Heart left ventricle (tissue), 16 donors: Measurements from ENCODE around the gene HNRNPA3. TPM values are rescaled to one million over a fixed set of nuclear protein-coding genes. Genes with fewer than 3 reads are reported as not detected.

ENCODE experiments used
- ATAC-seq, 4 donors: fragments of 200-7000 bp; cut with Tn5 transposase; one replicate each; pipeline ENCODE4 v1.9.1; 2020 to 2022; ENCODE audit warnings: moderate library complexity in 4 of 4, mild to moderate bottlenecking in 3 of 4, moderate number of reproducible peaks in 1 of 4
- DNase-seq, 5 donors: peaks; one replicate each; pipeline ENCODE4 v3.0.0-alpha.2; 2020
- H3K27ac ChIP-seq, 12 donors: fragments of 200-600 bp; sonication (generic) in 4 of 12; one replicate each; pipeline versions ENCODE4 v1.5.0 to v1.8.0; 2016 to 2022; ENCODE audit warnings: mild to moderate bottlenecking in 2 of 12
- H3K27me3 ChIP-seq, 9 donors: fragments of 200-600 bp; sonication (generic) in 2 of 9; one replicate each; pipeline versions ENCODE4 v1.5.1 to v1.8.0; 2016 to 2022; ENCODE audit warnings: mild to moderate bottlenecking in 3 of 9
- H3K36me3 ChIP-seq, 9 donors: fragments of 200-600 bp; sonication (generic) in 2 of 9; one replicate each; pipeline versions ENCODE4 v1.5.0 to v1.8.0; 2018 to 2022; ENCODE audit warnings: mild to moderate bottlenecking in 2 of 9
- H3K4me1 ChIP-seq, 12 donors: fragments of 200-600 bp; sonication (generic) in 4 of 12; one replicate each; pipeline versions ENCODE4 v1.5.0 to v1.8.0; 2016 to 2022; ENCODE audit warnings: mild to moderate bottlenecking in 3 of 12
- H3K4me3 ChIP-seq, 12 donors: fragments of 200-600 bp; sonication (generic) in 4 of 12; one replicate each; pipeline versions ENCODE4 v1.5.0 to v1.8.0; 2017 to 2022; ENCODE audit warnings: mild to moderate bottlenecking in 9 of 12, moderate library complexity in 4 of 12
- H3K9me3 ChIP-seq, 12 donors: fragments of 200-600 bp; sonication (generic) in 4 of 12; one replicate each; pipeline versions ENCODE4 v1.5.0 to v1.8.0; 2016 to 2022; ENCODE audit warnings: mild to moderate bottlenecking in 1 of 12
- POLR2A ChIP-seq, 2 donors: fragments of 450-650 bp; IDR thresholded peaks; one replicate each; pipeline ENCODE4 v1.6.1; 2017; ENCODE audit warnings: antibody characterized with exemption in 2 of 2, mild to moderate bottlenecking in 2 of 2, moderate library complexity in 2 of 2
- WGBS, 4 donors: extraction: QIAGEN DNeasy Blood & Tissue Kit in 2 of 4; methylation state at CpG; one replicate each; pipeline versions ENCODE4 v1.1.5 to v1.1.7; 2013 to 2018; 5-methylcytosine and 5-hydroxymethylcytosine counted together
- intact Hi-C, 10 donors: fragments of 100-400 bp; cut with DNase I; formaldehyde crosslinking; loops; one replicate each; pipeline versions ENCODE4 v1.11.1 to v1.14.2; 2022
- polyA plus RNA-seq, 2 donors: library from polyadenylated mRNA; stranded (reverse); fragments of 200-250 nt; gene quantifications; one replicate each; pipeline ENCODE4 v1.2.3, GENCODE V29; 2013
- total RNA-seq, 9 donors: library from RNA; depleted of rRNA in 2 of 9; stranded (reverse); fragments of >200 nt in 2 of 9; fragmentation: NEBNext Ultra II Directional in 3 of 9; extraction: Animal tissue kit (Norgen Biotek cat#: 25700) in 3 of 9; gene quantifications; one replicate each; pipeline versions ENCODE4 v1.1.0 to v1.2.4, GENCODE V29; 2016 to 2023
- TF ChIP-seq, protein P1 (sequence below), 12 donors: fragments of 200-600 bp; sonication (generic) in 4 of 12; IDR thresholded peaks; one replicate each; pipeline versions ENCODE4 v1.5.0 to v1.8.0; 2018 to 2022; ENCODE audit warnings: antibody characterized with exemption in 12 of 12, mild to moderate bottlenecking in 5 of 12
- donor health status: ischemic (EF 13 %, LVEDD 7.1; RV severe dilation, severe dysfunction).
- donor health status: healthy with polysubstance abuse.
- donor health status: DM: no; HTN: yes; CAD: no.
- donor health status: DM: no; HTN: no; CAD: no.
- donor health status: ischemic (EF 25% LVEDD 6.9; RV normal size, moderate dysfunction).
- donor health status: ischemic (EF 25% LVEDD 5.7; RV mildly dilated, moderate dysfunction).
- donor health status: healthy.
- donor health status: DM: yes; HTN: yes; CAD: no.
- donor health status: ischemic (EF 35%, LVEDD 5.7; RV mildly dilated, moderate dysfunction).
- donor health status: nonischemic (EF 11% LVEDD 7.7; RV severe dilation, severe dysfunction).
- donor health status: DM: yes; HTN: yes; CAD: no.
- donor health status: PGD.
- donor health status: ischemic (EF 29% LVEDD 5.4; RV normal size, mild dysfunction).
- donor health status: nonischemic (EF 23%, LVEDD 6.1; RV moderate dilation, normal function).

The HNRNPA3 gene
- total and polyA plus RNA-seq, 11 donors, result 12.7 to 134 (median 73.3) TPM

DNA sequence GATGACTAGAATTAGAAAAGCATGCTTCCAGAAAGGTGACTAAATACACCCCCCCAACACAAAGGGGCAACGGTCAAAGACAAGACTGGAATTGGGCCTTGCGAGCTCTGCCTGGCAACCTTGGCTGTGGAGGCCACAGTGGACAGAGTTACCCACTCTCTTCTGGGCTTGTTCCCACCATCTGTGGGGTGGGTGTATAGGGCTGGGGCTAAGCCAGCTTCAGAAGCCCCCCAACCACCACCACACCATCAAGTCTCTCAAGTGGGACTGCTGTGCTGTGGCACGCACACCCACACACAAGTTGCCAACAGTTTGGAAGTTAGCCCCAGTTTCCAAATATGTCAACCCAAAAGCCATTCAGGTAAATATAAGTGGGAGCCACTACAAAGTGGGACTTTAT lies 44.1 kb downstream of the HNRNPA3 start:
- H3K27me3 ChIP-seq, result no peaks in the 10 kb centered on the region
- peaks cover 0 to 6% (median 0%) of the 10 kb centered on the region in 12 donors for H3K9me3 ChIP-seq
- peak overlapping the region in 4 of 12 donors; percentile 5 to 26 (median 20) for H3K27ac ChIP-seq
- no peak for TF ChIP-seq POLR2A (IDR thresholded peaks at IDR 0.05)
- TF ChIP-seq, protein P1, sequence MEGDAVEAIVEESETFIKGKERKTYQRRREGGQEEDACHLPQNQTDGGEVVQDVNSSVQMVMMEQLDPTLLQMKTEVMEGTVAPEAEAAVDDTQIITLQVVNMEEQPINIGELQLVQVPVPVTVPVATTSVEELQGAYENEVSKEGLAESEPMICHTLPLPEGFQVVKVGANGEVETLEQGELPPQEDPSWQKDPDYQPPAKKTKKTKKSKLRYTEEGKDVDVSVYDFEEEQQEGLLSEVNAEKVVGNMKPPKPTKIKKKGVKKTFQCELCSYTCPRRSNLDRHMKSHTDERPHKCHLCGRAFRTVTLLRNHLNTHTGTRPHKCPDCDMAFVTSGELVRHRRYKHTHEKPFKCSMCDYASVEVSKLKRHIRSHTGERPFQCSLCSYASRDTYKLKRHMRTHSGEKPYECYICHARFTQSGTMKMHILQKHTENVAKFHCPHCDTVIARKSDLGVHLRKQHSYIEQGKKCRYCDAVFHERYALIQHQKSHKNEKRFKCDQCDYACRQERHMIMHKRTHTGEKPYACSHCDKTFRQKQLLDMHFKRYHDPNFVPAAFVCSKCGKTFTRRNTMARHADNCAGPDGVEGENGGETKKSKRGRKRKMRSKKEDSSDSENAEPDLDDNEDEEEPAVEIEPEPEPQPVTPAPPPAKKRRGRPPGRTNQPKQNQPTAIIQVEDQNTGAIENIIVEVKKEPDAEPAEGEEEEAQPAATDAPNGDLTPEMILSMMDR (IDR thresholded peaks at IDR 0.05), result no peak
- peaks cover 30 to 100% (median 91%) of the 10 kb centered on the region in 12 donors for H3K4me1 ChIP-seq
- intact Hi-C loops, result no loop called here
- ATAC-seq (no peak), DNase-seq (no peak)
- 36 to 64% (median 51%) methylated on average over 3 of the region's 3 CpGs for WGBS, 4 donors
- H3K36me3 ChIP-seq, result peaks cover 0 to 26% (median 0%) of the 10 kb centered on the region in 9 donors
- peak overlapping the region in 3 of 12 donors; percentile 2 to 6 (median 5) for H3K4me3 ChIP-seq

DNA sequence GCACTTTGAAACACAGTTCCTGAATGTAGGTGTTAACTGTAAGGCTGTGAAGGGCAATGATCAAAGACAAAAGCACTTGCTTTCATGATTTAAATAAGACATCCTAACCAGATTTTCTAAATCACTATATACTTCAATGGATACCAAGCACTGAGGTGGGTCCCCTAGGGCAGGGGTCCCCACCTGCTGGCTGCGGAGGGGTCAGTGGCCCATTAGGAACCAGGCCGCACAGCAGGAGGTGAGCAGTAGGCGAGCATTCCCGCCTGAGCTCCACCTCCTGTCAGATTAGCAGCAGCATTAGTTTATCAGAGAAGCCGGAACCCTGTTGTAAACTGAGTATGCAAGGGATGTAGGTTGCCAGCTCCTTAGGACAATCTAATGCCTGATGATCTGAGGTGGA lies 44.9 kb downstream of the HNRNPA3 start:
- whole genome bisulfite sequencing, 4 donors, result 72 to 82% (median 81%) methylated on average over 5 of the region's 5 CpGs
- peaks cover 0 to 6% (median 0%) of the 10 kb centered on the region in 12 donors for H3K9me3 ChIP-seq
- H3K4me3 ChIP-seq, result peak overlapping the region in 1 of 12 donors; percentile 6
- intact Hi-C loops, result no loop called here
- TF ChIP-seq, protein P1 (IDR thresholded peaks at IDR 0.05), result no peak
- no peak for TF ChIP-seq POLR2A (IDR thresholded peaks at IDR 0.05)
- ATAC-seq, result no peak
- peaks cover 0 to 26% (median 0%) of the 10 kb centered on the region in 9 donors for H3K36me3 ChIP-seq
- H3K4me1 ChIP-seq, result peaks cover 27 to 100% (median 86%) of the 10 kb centered on the region in 12 donors
- peak overlapping the region in 4 of 12 donors; percentile 11 to 33 (median 15) for H3K27ac ChIP-seq
- H3K27me3 ChIP-seq, result no peaks in the 10 kb centered on the region
- no peak for DNase-seq

DNA sequence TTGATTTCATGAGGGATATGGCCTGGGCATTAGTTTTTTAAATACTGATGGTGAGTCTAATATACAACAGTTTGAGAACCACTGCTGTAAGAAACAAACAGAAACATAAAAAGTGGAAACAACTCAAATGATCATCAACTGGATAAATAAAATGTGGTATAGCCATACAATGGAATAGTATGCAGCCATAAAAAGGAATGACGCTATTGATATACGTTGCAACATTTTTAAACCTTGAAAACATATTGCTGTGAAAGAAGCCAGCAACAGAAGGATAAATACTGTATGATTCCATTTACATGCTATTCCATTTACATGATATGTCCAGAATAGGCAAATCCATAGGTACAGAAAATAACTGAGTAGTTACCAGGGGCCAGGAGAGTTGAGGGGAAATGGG lies 45.5 kb downstream of the HNRNPA3 start:
- H3K27ac ChIP-seq, result peak overlapping the region in 1 of 12 donors; percentile 33
- no peaks in the 10 kb centered on the region for H3K27me3 ChIP-seq
- no peak for DNase-seq
- peaks cover 0 to 6% (median 0%) of the 10 kb centered on the region in 12 donors for H3K9me3 ChIP-seq
- intact Hi-C loops, result no loop called here
- H3K36me3 ChIP-seq, result peaks cover 0 to 26% (median 0%) of the 10 kb centered on the region in 9 donors
- whole genome bisulfite sequencing, 4 donors, result 95 to 99% (median 97%) methylated on average over 2 of the region's 2 CpGs
- H3K4me3 ChIP-seq, result no peak overlapping the region
- no peak for ATAC-seq
- TF ChIP-seq POLR2A (IDR thresholded peaks at IDR 0.05), result no peak
- TF ChIP-seq, protein P1 (IDR thresholded peaks at IDR 0.05), result no peak
- peaks cover 21 to 96% (median 80%) of the 10 kb centered on the region in 12 donors for H3K4me1 ChIP-seq

DNA sequence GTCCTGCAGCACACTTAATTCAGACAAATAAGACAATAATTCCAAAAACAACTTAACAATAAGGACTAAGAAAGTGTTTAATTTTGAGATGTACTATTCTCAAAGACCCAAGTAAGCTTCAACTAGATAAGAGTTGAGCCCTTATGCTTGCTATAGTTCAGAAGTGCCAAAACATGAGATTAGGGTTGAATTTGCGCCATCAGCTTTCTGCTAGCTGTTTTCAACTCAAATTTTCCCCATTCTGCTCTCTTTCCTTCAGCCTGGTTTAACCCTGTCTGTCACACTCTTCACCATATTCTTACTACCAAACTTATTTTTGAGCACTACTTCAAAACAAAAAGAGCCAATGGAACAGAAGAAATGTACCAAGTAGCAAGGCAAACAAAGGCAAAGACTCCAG lies 47.8 kb downstream of the HNRNPA3 start:
- Histone ChIP-seq H3K9me3 (peaks cover 0 to 6% (median 0%) of the 10 kb centered on the region in 12 donors), H3K27ac (peak overlapping the region in 8 of 12 donors; percentile 97 to 100 (median 99)), H3K27me3 (no peaks in the 10 kb centered on the region), H3K4me1 (peaks cover 7 to 72% (median 57%) of the 10 kb centered on the region in 12 donors), H3K4me3 (peak overlapping the region in 9 of 12 donors; percentile 72 to 97 (median 92)), H3K36me3 (peaks cover 0 to 9% (median 0%) of the 10 kb centered on the region in 9 donors)
- ATAC-seq (no peak), DNase-seq (no peak)
- TF ChIP-seq, protein P1 (IDR thresholded peaks at IDR 0.05), result no peak
- TF ChIP-seq POLR2A (IDR thresholded peaks at IDR 0.05), result no peak
- 47 to 55% (median 51%) methylated on average over 1 of the region's 1 CpG for WGBS, 4 donors
- intact Hi-C loops, result loop anchor here in 7 of 10 donors (5.0 to 10.0 kb wide), 9 partner anchors 33 to 494 kb away; partner anchors contain the start of genes HNRNPA3 (in 2 of the 7) and AGPS (in 1 of the 7)
